ENCODE measurements around the gene CASKIN1.

DNA sequence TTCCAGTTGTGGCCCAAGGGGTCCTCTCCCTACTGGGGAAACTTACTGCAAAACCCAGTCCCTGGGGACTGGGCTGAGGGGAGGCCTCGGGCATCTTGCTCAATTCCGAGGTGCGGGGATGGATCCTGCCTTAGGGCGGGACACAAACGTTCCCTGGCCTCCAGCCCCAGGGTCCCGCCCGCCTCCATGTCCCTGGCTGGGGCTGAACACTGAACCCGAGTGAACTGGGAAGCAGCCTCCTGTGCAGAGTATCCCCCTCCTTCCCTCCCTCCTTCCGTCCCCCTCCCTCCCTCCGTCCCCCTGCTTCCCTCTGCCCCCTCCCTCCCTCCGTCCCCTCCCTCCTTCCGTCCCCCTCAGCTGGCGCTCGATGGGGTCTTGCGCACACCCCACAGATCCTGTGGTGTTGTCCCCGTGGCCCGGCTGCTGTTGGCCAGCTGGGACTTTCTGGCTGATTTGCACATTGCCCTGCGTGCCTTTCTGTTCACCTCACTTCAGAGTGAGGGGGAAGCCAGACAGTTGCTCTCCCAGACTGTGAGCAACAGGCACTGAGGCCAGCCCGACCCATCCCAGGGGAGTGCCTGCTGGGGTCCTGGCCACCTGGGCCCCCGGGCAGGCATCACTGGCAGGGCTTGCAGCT, 35.4 kb downstream of the CASKIN1 start:
- TF ChIP-seq POLR2AphosphoS5 (IDR thresholded peaks at IDR 0.05) (peak in 1 of 3 donors; percentile 12), CTCF (IDR thresholded peaks at IDR 0.05 in 8 of 11, conservative IDR thresholded peaks at IDR 0.05 in 3 of 11) (no peak), POLR2A (IDR thresholded peaks at IDR 0.05) (no peak)

Data from spleen (tissue), 7 donors.